MCF 10A (cell line): Measurements from ENCODE around the gene CEP192. TPM values are rescaled to one million over a fixed set of nuclear protein-coding genes. Genes with fewer than 3 reads are reported as not detected.

ENCODE experiments used
- BruUV-seq: library from RNA; stranded (reverse); fragments of 400-500 nt; replicated peaks from 2 replicates; lab custom pipeline; 2021; lab: Mats Ljungman, UMichigan
- CTCF ChIA-PET: fragments of 300-600 bp; sonication (Branson Sonifier 250); formaldehyde crosslinking; extraction: SDS; loops from one replicate; lab custom pipeline; 2021; ENCODE audit warnings: antibody characterized with exemption, inconsistent platforms; lab: Yijun Ruan, JAX
- POLR2A ChIA-PET: fragments of 300-600, 350-650 bp; sonication (Branson Sonifier 250); formaldehyde crosslinking; extraction: SDS; loops from one replicate; lab custom pipeline; 2020; ENCODE audit warnings: antibody characterized with exemption, inconsistent platforms; lab: Yijun Ruan, JAX
- DNase-seq: peaks from one replicate; pipeline ENCODE4 v3.0.0-alpha.2; 2018; ENCODE audit not compliant: unreplicated experiment
- H3K27ac Mint-ChIP-seq: one replicate; pipeline ENCODE4 v1.8.0; 2022; ENCODE audit warnings: mild to moderate bottlenecking, low read depth, mixed read lengths; ENCODE audit not compliant: unreplicated experiment
- H3K27me3 Mint-ChIP-seq: one replicate; pipeline ENCODE4 v1.8.0; 2022; ENCODE audit warnings: mixed read lengths; ENCODE audit not compliant: insufficient read depth, unreplicated experiment
- H3K36me3 Mint-ChIP-seq: one replicate; pipeline ENCODE4 v1.8.0; 2022; ENCODE audit warnings: mild to moderate bottlenecking, moderate library complexity, mixed read lengths; ENCODE audit not compliant: insufficient read depth, unreplicated experiment
- H3K4me1 Mint-ChIP-seq: one replicate; pipeline ENCODE4 v1.8.0; 2022; ENCODE audit warnings: mixed read lengths; ENCODE audit not compliant: insufficient read depth, unreplicated experiment
- H3K4me3 Mint-ChIP-seq: one replicate; pipeline ENCODE4 v1.8.0; 2022; ENCODE audit warnings: mild to moderate bottlenecking, moderate library complexity, mixed read lengths; ENCODE audit not compliant: unreplicated experiment
- H3K9me3 Mint-ChIP-seq: one replicate; pipeline ENCODE4 v1.8.0; 2022; ENCODE audit warnings: mixed read lengths; ENCODE audit not compliant: unreplicated experiment
- CTCF ChIP-seq: fragments of 200-600 bp; IDR thresholded peaks from one replicate; pipeline ENCODE4 v1.8.0; 2022; ENCODE audit warnings: antibody characterized with exemption, mild to moderate bottlenecking; ENCODE audit not compliant: unreplicated experiment
- intact Hi-C: fragments of 100-400 bp; cut with micrococcal nuclease; formaldehyde crosslinking; loops from 2 replicates; pipeline ENCODE4 v1.14.1; 2022
- total RNA-seq: library from RNA; stranded (reverse); gene quantifications from 2 replicates; pipeline ENCODE4 v1.2.3, GENCODE V29; 2022

CEP192 gene
- total RNA-seq, 1 experiment from 2014 or later = 14.3 TPM

- CTCF ChIA-PET = interaction anchor here (0.7 kb wide), 1 partner anchor 116 kb away, joined by 4 read pairs; no protein-coding TSS in a partner anchor
- H3K4me1 Mint-ChIP-seq = no peaks in the 10 kb centered on the region
- intact Hi-C loops = no loop called here
These were observed 115.9 kb downstream of the CEP192 start for GRCh38 chr18:13107074-13107473.

GRCh38 chr18:13108330-13108729 lies 117.2 kb downstream of the CEP192 start:
- intact Hi-C loops = no loop called here
- ChIA-PET CTCF (no interaction called here), POLR2A (no interaction called here)
- Mint-ChIP-seq H3K27ac (no peak overlapping the region), H3K4me1 (no peaks in the 10 kb centered on the region), H3K27me3 (no peaks in the 10 kb centered on the region), H3K36me3 (peaks cover 77% of the 10 kb centered on the region), H3K9me3 (no peaks in the 10 kb centered on the region), H3K4me3 (no peak overlapping the region)
- no peak for TF ChIP-seq CTCF
- no TSS peak for BruUV-seq
- DNase-seq = no peak

More at GRCh38 chr18:13107074-13107473, 115.9 kb downstream of the CEP192 start:
- POLR2A ChIA-PET = interaction anchor here (0.6 kb wide), 1 partner anchor 246 kb away, joined by 4 read pairs; no protein-coding TSS in a partner anchor
- no TSS peak for BruUV-seq
- DNase-seq = no peak
- H3K27ac Mint-ChIP-seq = no peak overlapping the region
- TF ChIP-seq CTCF = no peak
- H3K27me3 Mint-ChIP-seq = no peaks in the 10 kb centered on the region
- H3K4me3 Mint-ChIP-seq = no peak overlapping the region
- H3K36me3 Mint-ChIP-seq = peaks cover 78% of the 10 kb centered on the region
- no peaks in the 10 kb centered on the region for H3K9me3 Mint-ChIP-seq

- no peak for DNase-seq
- no peak for TF ChIP-seq CTCF
- H3K27me3 Mint-ChIP-seq = no peaks in the 10 kb centered on the region
- H3K36me3 Mint-ChIP-seq = peaks cover 73% of the 10 kb centered on the region
- H3K4me3 Mint-ChIP-seq = no peak overlapping the region
- ChIA-PET CTCF (no interaction called here), POLR2A (no interaction called here)
- H3K4me1 Mint-ChIP-seq = no peaks in the 10 kb centered on the region
- intact Hi-C loops = no loop called here
- H3K27ac Mint-ChIP-seq = no peak overlapping the region
- no TSS peak for BruUV-seq
- H3K9me3 Mint-ChIP-seq = no peaks in the 10 kb centered on the region
These were observed 119.4 kb downstream of the CEP192 start for GRCh38 chr18:13110559-13110958.

GRCh38 chr18:13112982-13113381 lies 121.8 kb downstream of the CEP192 start:
- intact Hi-C loops = no loop called here
- no TSS peak for BruUV-seq
- Mint-ChIP-seq H3K9me3 (no peaks in the 10 kb centered on the region), H3K27me3 (no peaks in the 10 kb centered on the region), H3K4me1 (no peaks in the 10 kb centered on the region), H3K36me3 (peaks cover 70% of the 10 kb centered on the region), H3K4me3 (no peak overlapping the region), H3K27ac (no peak overlapping the region)
- POLR2A ChIA-PET = no interaction called here
- no peak for DNase-seq
- no peak for TF ChIP-seq CTCF
- CTCF ChIA-PET = interaction anchor here (0.6 to 1.2 kb wide), 3 partner anchors 9 to 637 kb away, joined by 3 to 4 read pairs (median 4); no protein-coding TSS in a partner anchor
